ENCODE data around the gene MTFR1L.
"Not testable (repeated sequence)": the region's sequence is repeated elsewhere in the genome, so short reads cannot be mapped to it uniquely, and the experiment has no call there.

The MTFR1L gene

GRCh38 chr1:25818569-25818968, 1.2 kb upstream of the MTFR1L start:
- TF ChIP-seq ZNF274 (IDR thresholded peaks at IDR 0.05; ENCODE audit: low read depth, low read length), result no peak
- H3K4me3 ChIP-seq (ENCODE audit: low read length), result no peak overlapping the region

- peak overlapping the region; percentile 57 for H3K4me3 ChIP-seq (ENCODE audit: low read length)
- no peak for TF ChIP-seq ZNF274 (IDR thresholded peaks at IDR 0.05; ENCODE audit: low read depth, low read length)
These were observed 725 bp downstream of the MTFR1L start for GRCh38 chr1:25820247-25821111.

GRCh38 chr1:25821112-25821476, 1.3 kb downstream of the MTFR1L start:
- peak overlapping the region; percentile 57 for H3K4me3 ChIP-seq (ENCODE audit: low read length)
- TF ChIP-seq ZNF274 (IDR thresholded peaks at IDR 0.05; ENCODE audit: low read depth, low read length), result no peak

GRCh38 chr1:25821630-25822091, 1.9 kb downstream of the MTFR1L start:
- TF ChIP-seq ZNF274 (IDR thresholded peaks at IDR 0.05; ENCODE audit: low read depth, low read length), result no peak
- H3K4me3 ChIP-seq (ENCODE audit: low read length), result peak overlapping the region; percentile 57; the same call in 1 of the 2 replicates

GRCh38 chr1:25825605-25826004, 5.9 kb downstream of the MTFR1L start:
- no peak overlapping the region for H3K4me3 ChIP-seq (ENCODE audit: low read length)
- no peak for TF ChIP-seq ZNF274 (IDR thresholded peaks at IDR 0.05; ENCODE audit: low read depth, low read length)

GRCh38 chr1:25826571-25826970, 6.8 kb downstream of the MTFR1L start:
- no peak for TF ChIP-seq ZNF274 (IDR thresholded peaks at IDR 0.05; ENCODE audit: low read depth, low read length)
- H3K4me3 ChIP-seq (ENCODE audit: low read length), result no peak overlapping the region

GRCh38 chr1:25828491-25828890, 8.7 kb downstream of the MTFR1L start:
- no peak overlapping the region for H3K4me3 ChIP-seq (ENCODE audit: low read length)
- TF ChIP-seq ZNF274 (IDR thresholded peaks at IDR 0.05; ENCODE audit: low read depth, low read length), result no peak

- no peak for TF ChIP-seq ZNF274 (IDR thresholded peaks at IDR 0.05; ENCODE audit: low read depth, low read length)
- no peak overlapping the region for H3K4me3 ChIP-seq (ENCODE audit: low read length)
These were observed 9.3 kb downstream of the MTFR1L start for GRCh38 chr1:25829046-25829445.

- H3K4me3 ChIP-seq (ENCODE audit: low read length), result no peak overlapping the region
- no peak for TF ChIP-seq ZNF274 (IDR thresholded peaks at IDR 0.05; ENCODE audit: low read depth, low read length)
These were observed 11.9 kb downstream of the MTFR1L start for GRCh38 chr1:25831569-25832196.

- TF ChIP-seq ZNF274 (IDR thresholded peaks at IDR 0.05; ENCODE audit: low read depth, low read length), result no peak
These were observed 12.7 kb downstream of the MTFR1L start for GRCh38 chr1:25832336-25833037.

GRCh38 chr1:25833158-25833557, 13.4 kb downstream of the MTFR1L start:
- TF ChIP-seq ZNF274 (IDR thresholded peaks at IDR 0.05; ENCODE audit: low read depth, low read length), result no peak
- H3K4me3 ChIP-seq (ENCODE audit: low read length), result no peak overlapping the region

More at GRCh38 chr1:25832336-25833037, 12.7 kb downstream of the MTFR1L start:
- no peak overlapping the region for H3K4me3 ChIP-seq (ENCODE audit: low read length)

GRCh38 chr1:25834894-25835293, 15.1 kb downstream of the MTFR1L start:
- no peak overlapping the region for H3K4me3 ChIP-seq (ENCODE audit: low read length)
- no peak for TF ChIP-seq ZNF274 (IDR thresholded peaks at IDR 0.05; ENCODE audit: low read depth, low read length)

GRCh38 chr1:25836695-25837094, 16.9 kb downstream of the MTFR1L start:
- H3K4me3 ChIP-seq (ENCODE audit: low read length), result no peak overlapping the region
- TF ChIP-seq ZNF274 (IDR thresholded peaks at IDR 0.05; ENCODE audit: low read depth, low read length), result no peak

- H3K4me3 ChIP-seq (ENCODE audit: low read length), result no peak overlapping the region
- no peak for TF ChIP-seq ZNF274 (IDR thresholded peaks at IDR 0.05; ENCODE audit: low read depth, low read length)
These were observed 17.6 kb downstream of the MTFR1L start for GRCh38 chr1:25837262-25837875.

- H3K4me3 ChIP-seq (ENCODE audit: low read length), result not testable (repeated sequence)
These were observed 20.1 kb downstream of the MTFR1L start for GRCh38 chr1:25839808-25840207.

Data from GM08714 (cell line).